ENCODE data around the gene NOL7. TPM values are rescaled to one million over a fixed set of nuclear protein-coding genes. Genes with fewer than 3 reads are reported as not detected.

The NOL7 gene
- total RNA-seq, 6 experiments from 2014 or later, result 12.9 to 68.2 (median 25.1) TPM

GRCh38 chr6:13661647-13662046 lies 46.5 kb downstream of the NOL7 start:
- Histone ChIP-seq H3K27me3 (no peaks in the 10 kb centered on the region), H3K36me3 (no peaks in the 10 kb centered on the region), H3K4me1 (peaks cover 0 to 22% (median 6%) of the 10 kb centered on the region in 4 donors), H3K9me3 (no peaks in the 10 kb centered on the region), H3K4me3 (no peak overlapping the region), H3K27ac (no peak overlapping the region)
- ATAC-seq (no peak), DNase-seq (no peak)
- no peak for TF ChIP-seq CTCF (IDR thresholded peaks at IDR 0.05)
- TF ChIP-seq POLR2A (IDR thresholded peaks at IDR 0.05), result no peak
- 89% methylated on average over 2 of the region's 2 CpGs for WGBS (ENCODE audit: insufficient coverage, low coverage, low lambda C conversion rate, missing lambda C conversion rate)
- intact Hi-C loops (cut with DNase I), result no loop called here

GRCh38 chr6:13662651-13663334 lies 47.7 kb downstream of the NOL7 start:
- TF ChIP-seq POLR2A (IDR thresholded peaks at IDR 0.05) (no peak), CTCF (IDR thresholded peaks at IDR 0.05) (no peak)
- 56% methylated on average over 3 of the region's 3 CpGs for WGBS (ENCODE audit: insufficient coverage, low coverage, low lambda C conversion rate, missing lambda C conversion rate)
- H3K9me3 ChIP-seq, result no peaks in the 10 kb centered on the region
- no peak overlapping the region for H3K4me3 ChIP-seq
- H3K4me1 ChIP-seq, result peaks cover 0 to 22% (median 6%) of the 10 kb centered on the region in 4 donors
- no peak overlapping the region for H3K27ac ChIP-seq
- H3K27me3 ChIP-seq, result no peaks in the 10 kb centered on the region
- intact Hi-C loops (cut with DNase I), result no loop called here
- ATAC-seq, result no peak
- no peak for DNase-seq
- H3K36me3 ChIP-seq, result no peaks in the 10 kb centered on the region

- DNase-seq, result no peak
- intact Hi-C loops (cut with DNase I), result no loop called here
- Histone ChIP-seq H3K27ac (no peak overlapping the region), H3K9me3 (no peaks in the 10 kb centered on the region), H3K4me1 (peaks cover 0 to 22% (median 6%) of the 10 kb centered on the region in 4 donors), H3K27me3 (no peaks in the 10 kb centered on the region), H3K36me3 (no peaks in the 10 kb centered on the region), H3K4me3 (no peak overlapping the region)
- TF ChIP-seq POLR2A (IDR thresholded peaks at IDR 0.05) (no peak), CTCF (IDR thresholded peaks at IDR 0.05) (no peak)
- WGBS (ENCODE audit: insufficient coverage, low coverage, low lambda C conversion rate, missing lambda C conversion rate), result 39% methylated on average over 4 of the region's 4 CpGs
- peak in 3 of 4 donors; percentile 13 to 46 (median 34) for ATAC-seq
Observed at GRCh38 chr6:13663986-13664385, 48.9 kb downstream of the NOL7 start.

GRCh38 chr6:13664703-13665352 lies 49.7 kb downstream of the NOL7 start:
- DNase-seq (no peak), ATAC-seq (peak in 3 of 4 donors; percentile 47 to 68 (median 65))
- Histone ChIP-seq H3K4me3 (no peak overlapping the region), H3K4me1 (peaks cover 0 to 22% (median 6%) of the 10 kb centered on the region in 4 donors), H3K9me3 (no peaks in the 10 kb centered on the region), H3K27me3 (no peaks in the 10 kb centered on the region), H3K36me3 (no peaks in the 10 kb centered on the region), H3K27ac (no peak overlapping the region)
- intact Hi-C loops (cut with DNase I), result no loop called here
- TF ChIP-seq POLR2A (IDR thresholded peaks at IDR 0.05), result no peak
- no peak for TF ChIP-seq CTCF (IDR thresholded peaks at IDR 0.05)
